Measurements from ENCODE around the gene TTC12. TPM values are rescaled to one million over a fixed set of nuclear protein-coding genes. Genes with fewer than 3 reads are reported as not detected.

The TTC12 gene
- total and polyA plus RNA-seq, 2 of the 8 experiments (the other 6 are each of a cell fraction or from before 2014, with no cell fraction given) = 4.7 to 9.0 TPM

GRCh38 chr11:113282898-113283437 is 31.4 kb upstream of the TTC12 start:
- Histone ChIP-seq H3K14ac (ENCODE audit: insufficient read length) (no peak overlapping the region), H3K4me1 (replicated peaks in 1 of 4; ENCODE audit: control insufficient read depth in 3 of 4, insufficient read depth in 4 of 4, low read length in 3 of 4) (no peaks in the 10 kb centered on the region), H3K36me3 (ENCODE audit: control insufficient read depth in 2 of 4, insufficient read depth in 4 of 4, low read length in 3 of 4) (no peaks in the 10 kb centered on the region), H3K27me3 (replicated peaks in 1 of 4; ENCODE audit: control insufficient read depth in 3 of 4, extremely low read depth in 1 of 4, insufficient read depth in 3 of 4, low read length in 3 of 4) (no peaks in the 10 kb centered on the region; a peak in 1 of 7 replicates), H2BK15ac (ENCODE audit: low read length) (no peak overlapping the region), H3K9me3 (ENCODE audit: insufficient read depth in 2 of 2, low read depth in 1 of 2, low read length in 1 of 2) (no peaks in the 10 kb centered on the region), H4K91ac (replicated peaks; ENCODE audit: insufficient read length, low read length) (no peak overlapping the region), H2BK120ac (replicated peaks; ENCODE audit: low read depth, low read length) (no peak overlapping the region), H3K4me2 (ENCODE audit: insufficient read depth in 1 of 2, low read depth in 2 of 2, low read length in 2 of 2) (no peak overlapping the region), H3K79me2 (ENCODE audit: control insufficient read depth in 1 of 2, insufficient read depth in 2 of 2, low read length in 2 of 2) (no peaks in the 10 kb centered on the region), H2AFZ (ENCODE audit: low read length) (no peak overlapping the region), H3K23me2 (ENCODE audit: low read depth, low read length) (no peaks in the 10 kb centered on the region), H2BK5ac (ENCODE audit: low read depth, low read length) (no peak overlapping the region), H3K4me3 (ENCODE audit: extremely low read depth in 1 of 4, insufficient read depth in 2 of 4, low read depth in 3 of 4, low read length in 4 of 4) (no peak overlapping the region), H3K9ac (replicated peaks in 1 of 4; ENCODE audit: extremely low read depth in 1 of 4, low read depth in 3 of 4, low read length in 3 of 4) (no peak overlapping the region), H4K8ac (ENCODE audit: extremely low read depth, insufficient read depth, low read length) (no peak overlapping the region), H3K56ac (replicated peaks; ENCODE audit: insufficient read length, low read depth, low read length) (no peak overlapping the region), H2AK5ac (ENCODE audit: low read depth, low read length) (no peak overlapping the region), H2BK20ac (ENCODE audit: low read length) (no peak overlapping the region), H3K23ac (ENCODE audit: insufficient read length) (no peak overlapping the region), H4K20me1 (replicated peaks in 1 of 2; ENCODE audit: control insufficient read depth in 1 of 2, insufficient read depth in 2 of 2, low read length in 2 of 2) (no peaks in the 10 kb centered on the region), H2BK12ac (ENCODE audit: low read depth, low read length) (no peak overlapping the region), H3K27ac (ENCODE audit: low read depth, low read length) (no peak overlapping the region), H4K5ac (ENCODE audit: insufficient read length, low read depth, low read length) (no peak overlapping the region), H3K18ac (ENCODE audit: extremely low read depth, low read length) (no peak overlapping the region), H3K4ac (replicated peaks; ENCODE audit: insufficient read length, low read depth, low read length) (no peak overlapping the region), H3K79me1 (ENCODE audit: low read depth, low read length) (no peaks in the 10 kb centered on the region)
- WGBS, 2 experiments (ENCODE audit: extremely low coverage in 1 of 2, insufficient coverage in 1 of 2, insufficient read length in 1 of 2, insufficient replicate concordance in 2 of 2, low coverage in 1 of 2, low lambda C conversion rate in 2 of 2, missing lambda C conversion rate in 1 of 2) = 84% methylated on average over 3 of the region's 3 CpGs; no CpG with 5 or more reads in 1 of the 2 experiments
- DNase-seq (ENCODE audit: low read depth in 1 of 2, low spot score in 2 of 2) = no peak
- ChIA-PET POLR2A (ENCODE audit: partially characterized antibody) (no interaction called here), CTCF (ENCODE audit: partially characterized antibody) (interaction anchor here (0.8 to 3.4 kb wide), 6 partner anchors 9 to 699 kb away, joined by 3 to 11 read pairs (median 4); no protein-coding TSS in a partner anchor)
- no peak for FAIRE-seq
- no peak for TF ChIP-seq KDM5A (IDR thresholded peaks at IDR 0.05; ENCODE audit: low read length)
- no peak for TF ChIP-seq SAP30 (IDR thresholded peaks at IDR 0.05; ENCODE audit: insufficient read depth, insufficient replicate concordance, low read length)
- TF ChIP-seq KDM4A (IDR thresholded peaks at IDR 0.05; ENCODE audit: low read depth, low read length, severe bottlenecking) = no peak
- TF ChIP-seq CREB1 (IDR thresholded peaks at IDR 0.05) = no peak
- TF ChIP-seq TAF1 (IDR thresholded peaks at IDR 0.05; ENCODE audit: low read depth, low read length) = no peak
- no peak for TF ChIP-seq RNF2 (IDR thresholded peaks at IDR 0.05; ENCODE audit: borderline replicate concordance, low read depth, low read length, missing control alignments, poor library complexity, severe bottlenecking)
